Neural cell (in vitro differentiated cells): ENCODE data around the gene PLP2.

Experiments
- EZH2 ChIP-seq: fragments of 200-600, 300-800 bp; shearing (Covaris generic), sonication (generic); IDR thresholded peaks from 2 replicates; pipeline ENCODE4 v1.6.1; 2014; ENCODE audit warnings: antibody characterized with exemption, low read length, borderline replicate concordance, mild to moderate bottlenecking; ENCODE audit not compliant: insufficient read depth, poor library complexity, severe bottlenecking
- SMC3 ChIP-seq: fragments of 450-650 bp; conservative IDR thresholded peaks from 2 replicates; pipeline ENCODE4 v1.6.1; 2014; ENCODE audit warnings: antibody characterized with exemption, mild to moderate bottlenecking, moderate library complexity; ENCODE audit not compliant: poor library complexity
- TF ChIP-seq, protein P1 (sequence below): fragments of 450-650 bp; IDR thresholded peaks from 2 replicates; pipeline ENCODE4 v1.5.1; 2014; ENCODE audit warnings: antibody characterized with exemption, mild to moderate bottlenecking, moderate library complexity; ENCODE audit not compliant: poor library complexity, severe bottlenecking

DNA sequence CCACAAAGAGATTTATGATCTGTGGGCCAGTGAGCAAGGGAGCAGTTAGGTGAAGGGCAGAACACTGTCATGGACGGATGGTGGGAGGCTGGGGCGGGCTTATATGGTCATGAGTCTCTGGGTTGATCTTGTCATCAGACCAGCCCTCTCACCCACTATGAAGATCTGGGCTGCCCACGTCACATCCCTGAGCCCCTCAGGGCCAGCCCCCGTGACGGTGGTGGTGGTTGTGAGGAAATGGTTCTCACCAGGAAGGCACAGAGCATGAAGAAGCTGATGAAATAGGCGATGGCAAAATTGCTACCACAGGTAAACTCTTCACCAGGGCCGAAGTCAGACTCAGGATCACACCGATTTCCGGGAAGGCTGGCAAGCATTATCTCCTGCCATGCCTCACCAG is 39.4 kb downstream of the PLP2 start:
- TF ChIP-seq, protein P1, sequence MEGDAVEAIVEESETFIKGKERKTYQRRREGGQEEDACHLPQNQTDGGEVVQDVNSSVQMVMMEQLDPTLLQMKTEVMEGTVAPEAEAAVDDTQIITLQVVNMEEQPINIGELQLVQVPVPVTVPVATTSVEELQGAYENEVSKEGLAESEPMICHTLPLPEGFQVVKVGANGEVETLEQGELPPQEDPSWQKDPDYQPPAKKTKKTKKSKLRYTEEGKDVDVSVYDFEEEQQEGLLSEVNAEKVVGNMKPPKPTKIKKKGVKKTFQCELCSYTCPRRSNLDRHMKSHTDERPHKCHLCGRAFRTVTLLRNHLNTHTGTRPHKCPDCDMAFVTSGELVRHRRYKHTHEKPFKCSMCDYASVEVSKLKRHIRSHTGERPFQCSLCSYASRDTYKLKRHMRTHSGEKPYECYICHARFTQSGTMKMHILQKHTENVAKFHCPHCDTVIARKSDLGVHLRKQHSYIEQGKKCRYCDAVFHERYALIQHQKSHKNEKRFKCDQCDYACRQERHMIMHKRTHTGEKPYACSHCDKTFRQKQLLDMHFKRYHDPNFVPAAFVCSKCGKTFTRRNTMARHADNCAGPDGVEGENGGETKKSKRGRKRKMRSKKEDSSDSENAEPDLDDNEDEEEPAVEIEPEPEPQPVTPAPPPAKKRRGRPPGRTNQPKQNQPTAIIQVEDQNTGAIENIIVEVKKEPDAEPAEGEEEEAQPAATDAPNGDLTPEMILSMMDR, result no peak
- no peak for TF ChIP-seq SMC3
- no peak for TF ChIP-seq EZH2
